GM12891 (cell line): ENCODE data around the gene FIGNL2.

Experiments
- PAX5 ChIP-seq: IDR thresholded peaks from 2 replicates; pipeline ENCODE4 v1.6.1; 2011; ENCODE audit warnings: low read length, moderate library complexity, mild to moderate bottlenecking; ENCODE audit not compliant: insufficient read depth, severe bottlenecking
- POLR2A ChIP-seq: IDR thresholded peaks from 2 replicates; pipeline ENCODE4 v1.6.1; 2011; ENCODE audit warnings: low read depth, low read length, control low read depth
- POLR2AphosphoS5 ChIP-seq: IDR thresholded peaks from 2 replicates; pipeline ENCODE4 v1.6.1; 2011; ENCODE audit warnings: low read depth, low read length, control low read depth
- SPI1 ChIP-seq: IDR thresholded peaks from 2 replicates; pipeline ENCODE4 v1.6.1; 2011; ENCODE audit warnings: low read depth, low read length, control low read depth
- TAF1 ChIP-seq: IDR thresholded peaks from 2 replicates; pipeline ENCODE4 v1.6.1; 2011; ENCODE audit warnings: low read depth, low read length, control low read depth

GRCh38 chr12:51863933-51864832 is 15.7 kb upstream of the FIGNL2 start:
- TF ChIP-seq POLR2A (no peak), TAF1 (no peak), PAX5 (no peak), POLR2AphosphoS5 (no peak), SPI1 (no peak)
